D721Med (cell line): ENCODE results near the gene KIAA1191.

ENCODE experiments used
- DNase-seq: peaks from one replicate; pipeline ENCODE4 v3.0.0; 2011; ENCODE audit warnings: low spot score; ENCODE audit not compliant: insufficient read length
- FAIRE-seq: peaks from 2 replicates; lab custom pipeline; 2011; peaks lifted over from hg19 to GRCh38; lab: Jason Lieb, UNC
- CTCF ChIP-seq: IDR thresholded peaks from 2 replicates; pipeline ENCODE4 v1.5.1; 2012; ENCODE audit warnings: mild to moderate bottlenecking, control low read depth; ENCODE audit not compliant: insufficient read depth; ENCODE audit errors: missing control alignments

Gene KIAA1191

GRCh38 chr5:176373100-176373818 lies 11.7 kb upstream of the KIAA1191 start:
- FAIRE-seq (no peak), DNase-seq (no peak)

GRCh38 chr5:176371621-176372539 lies 10.3 kb upstream of the KIAA1191 start:
- DNase-seq: no peak
- no peak for TF ChIP-seq CTCF
- FAIRE-seq: no peak

More at GRCh38 chr5:176373100-176373818, 11.7 kb upstream of the KIAA1191 start:
- no peak for TF ChIP-seq CTCF

GRCh38 chr5:176369934-176370711 lies 8.6 kb upstream of the KIAA1191 start:
- TF ChIP-seq CTCF: no peak
- no peak for FAIRE-seq
- no peak for DNase-seq

- no peak for TF ChIP-seq CTCF
- DNase-seq: no peak
- FAIRE-seq: no peak
Observed at GRCh38 chr5:176368726-176369125, 7.2 kb upstream of the KIAA1191 start.

DNA sequence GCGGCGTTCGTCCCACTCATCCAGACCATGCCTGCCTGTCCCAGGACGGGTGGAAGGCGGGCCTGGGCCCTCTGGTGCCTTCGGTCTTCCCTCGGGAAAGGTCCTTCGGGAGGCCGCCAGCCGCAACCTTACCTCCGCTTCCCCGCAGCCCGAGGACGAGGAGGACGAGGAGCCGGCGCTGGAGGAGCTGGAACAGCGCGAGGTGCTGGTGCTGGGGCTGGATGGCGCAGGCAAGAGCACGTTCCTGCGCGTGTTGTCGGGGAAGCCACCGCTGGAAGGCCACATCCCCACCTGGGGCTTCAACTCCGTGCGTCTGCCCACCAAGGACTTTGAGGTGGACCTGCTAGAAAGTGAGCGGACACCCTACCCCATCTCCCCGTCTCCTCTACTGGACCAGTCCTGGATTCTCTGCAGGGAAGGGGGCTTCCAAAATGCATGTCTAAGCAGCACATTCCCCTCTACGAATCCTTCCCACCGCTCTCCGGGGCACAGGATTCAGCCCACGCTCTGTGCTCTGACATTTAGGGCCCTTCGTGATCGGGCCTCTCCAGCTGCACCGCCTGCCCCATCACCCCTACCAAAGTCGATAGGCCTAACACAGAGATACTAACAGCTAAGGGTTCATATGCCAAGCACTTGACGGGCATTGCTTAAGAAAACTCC lies 4.8 kb upstream of the KIAA1191 start:
- FAIRE-seq (no peak), DNase-seq (no peak)
- TF ChIP-seq CTCF: no peak

- TF ChIP-seq CTCF: no peak
- no peak for DNase-seq
- no peak for FAIRE-seq
Observed at GRCh38 chr5:176365351-176366231, 4.0 kb upstream of the KIAA1191 start, which contains the start of gene ARL10. TSS of gene ARL10 (plus strand) at chr5:176365487. CDS start at chr5:176365564, 77 bp downstream.
